ENCODE results near the gene CHST7. TPM values are rescaled to one million over a fixed set of nuclear protein-coding genes. Genes with fewer than 3 reads are reported as not detected.

The CHST7 gene
- total RNA-seq, 2 donors from 2014 or later = 8.8 to 28.9 TPM

- intact Hi-C loops (cut with DNase I) = no loop called here
- WGBS = 85% methylated on average over 6 of the region's 6 CpGs
- no peak overlapping the region for H3K27ac ChIP-seq
- no peaks in the 10 kb centered on the region for H3K36me3 ChIP-seq
- no peak overlapping the region for H3K4me3 ChIP-seq
- H3K4me1 ChIP-seq (replicated peaks) = no peaks in the 10 kb centered on the region
- no peak for TF ChIP-seq CTCF (IDR thresholded peaks at IDR 0.05)
- no peak for TF ChIP-seq POLR2AphosphoS5 (IDR thresholded peaks at IDR 0.05)
- TF ChIP-seq POLR2A (IDR thresholded peaks at IDR 0.05) = no peak
- DNase-seq (ENCODE audit: low spot score) = no peak
- H3K27me3 ChIP-seq (replicated peaks; ENCODE audit: insufficient read depth) = no peaks in the 10 kb centered on the region
- H3K9me3 ChIP-seq = no peaks in the 10 kb centered on the region
These were observed 50.7 kb downstream of the CHST7 start for GRCh38 chrX:46624090-46624786.

GRCh38 chrX:46626566-46626965 lies 53.0 kb downstream of the CHST7 start:
- no peak for DNase-seq (ENCODE audit: low spot score)
- H3K4me1 ChIP-seq (replicated peaks) = no peaks in the 10 kb centered on the region
- no peak overlapping the region for H3K27ac ChIP-seq
- intact Hi-C loops (cut with DNase I) = no loop called here
- H3K4me3 ChIP-seq = no peak overlapping the region
- H3K9me3 ChIP-seq = no peaks in the 10 kb centered on the region
- no peaks in the 10 kb centered on the region for H3K27me3 ChIP-seq (replicated peaks; ENCODE audit: insufficient read depth)
- 74% methylated on average over 6 of the region's 7 CpGs for WGBS
- TF ChIP-seq CTCF (IDR thresholded peaks at IDR 0.05) (no peak), POLR2A (IDR thresholded peaks at IDR 0.05) (no peak), POLR2AphosphoS5 (IDR thresholded peaks at IDR 0.05) (no peak)
- H3K36me3 ChIP-seq = no peaks in the 10 kb centered on the region

GRCh38 chrX:46627062-46627461 lies 53.5 kb downstream of the CHST7 start:
- 83% methylated on average over 4 of the region's 4 CpGs for WGBS
- H3K27ac ChIP-seq = no peak overlapping the region

GRCh38 chrX:46627711-46628419 lies 54.3 kb downstream of the CHST7 start:
- no peaks in the 10 kb centered on the region for H3K27me3 ChIP-seq (replicated peaks; ENCODE audit: insufficient read depth)
- H3K36me3 ChIP-seq = no peaks in the 10 kb centered on the region
- peak overlapping the region in 1 of 2 donors; percentile 27 for H3K27ac ChIP-seq
- WGBS = 21% methylated on average over 10 of the region's 10 CpGs
- H3K4me3 ChIP-seq = no peak overlapping the region
- DNase-seq (ENCODE audit: low spot score) = no peak
- intact Hi-C loops (cut with DNase I) = no loop called here
- H3K9me3 ChIP-seq = no peaks in the 10 kb centered on the region
- no peaks in the 10 kb centered on the region for H3K4me1 ChIP-seq (replicated peaks)
- TF ChIP-seq POLR2AphosphoS5 (IDR thresholded peaks at IDR 0.05) = no peak

More at GRCh38 chrX:46627062-46627461, 53.5 kb downstream of the CHST7 start:
- H3K4me3 ChIP-seq = no peak overlapping the region
- no peaks in the 10 kb centered on the region for H3K9me3 ChIP-seq
- no peaks in the 10 kb centered on the region for H3K36me3 ChIP-seq
- no peaks in the 10 kb centered on the region for H3K4me1 ChIP-seq (replicated peaks)
- H3K27me3 ChIP-seq (replicated peaks; ENCODE audit: insufficient read depth) = no peaks in the 10 kb centered on the region
- DNase-seq (ENCODE audit: low spot score) = no peak
- TF ChIP-seq POLR2AphosphoS5 (IDR thresholded peaks at IDR 0.05) (no peak), CTCF (IDR thresholded peaks at IDR 0.05) (no peak), POLR2A (IDR thresholded peaks at IDR 0.05) (no peak)
- intact Hi-C loops (cut with DNase I) = no loop called here

- Histone ChIP-seq H3K4me3 (no peak overlapping the region), H3K4me1 (replicated peaks) (no peaks in the 10 kb centered on the region), H3K27ac (peak overlapping the region in 1 of 2 donors; percentile 27), H3K9me3 (no peaks in the 10 kb centered on the region), H3K36me3 (no peaks in the 10 kb centered on the region), H3K27me3 (replicated peaks; ENCODE audit: insufficient read depth) (no peaks in the 10 kb centered on the region)
- DNase-seq (ENCODE audit: low spot score) = no peak
- TF ChIP-seq CTCF (IDR thresholded peaks at IDR 0.05) = no peak
- no peak for TF ChIP-seq POLR2AphosphoS5 (IDR thresholded peaks at IDR 0.05)
- TF ChIP-seq POLR2A (IDR thresholded peaks at IDR 0.05) = no peak
- intact Hi-C loops (cut with DNase I) = no loop called here
- WGBS = 45% methylated on average over 6 of the region's 6 CpGs
These were observed 55.2 kb downstream of the CHST7 start for GRCh38 chrX:46628460-46629371.

All from prostate gland (tissue), 2 donors.